HTERT RPE-1 (cell line): ENCODE results near the gene NTRK2.

Experiments
- in situ Hi-C: fragments of 300-500 bp; cut with MboI; formaldehyde crosslinking; loops from 4 replicates; pipeline ENCODE4 v1.14.3; 2020; ENCODE audit warnings: low sequenced_read_pairs

Gene NTRK2

GRCh38 chr9:84845956-84846900 lies 176.7 kb downstream of the NTRK2 start:
- in situ Hi-C loops: no loop called here

GRCh38 chr9:84846906-84847305 lies 177.4 kb downstream of the NTRK2 start:
- in situ Hi-C loops: no loop called here

- in situ Hi-C loops: no loop called here
Observed at GRCh38 chr9:84849049-84849448, 179.5 kb downstream of the NTRK2 start.

- in situ Hi-C loops: no loop called here
Observed at GRCh38 chr9:84850830-84851392, 181.4 kb downstream of the NTRK2 start.

GRCh38 chr9:84851935-84852585 lies 182.5 kb downstream of the NTRK2 start:
- in situ Hi-C loops: no loop called here

- in situ Hi-C loops: no loop called here
Observed at GRCh38 chr9:84852617-84853301, 183.2 kb downstream of the NTRK2 start.

- in situ Hi-C loops: no loop called here
Observed at GRCh38 chr9:84856181-84856632, 186.7 kb downstream of the NTRK2 start.

- in situ Hi-C loops: no loop called here
Observed at GRCh38 chr9:84857211-84857610, 187.7 kb downstream of the NTRK2 start.

- in situ Hi-C loops: no loop called here
Observed at GRCh38 chr9:84858364-84858763, 188.8 kb downstream of the NTRK2 start.

- in situ Hi-C loops: no loop called here
Observed at GRCh38 chr9:84860249-84861115, 191.0 kb downstream of the NTRK2 start.

GRCh38 chr9:84861455-84861854 lies 191.9 kb downstream of the NTRK2 start:
- in situ Hi-C loops: no loop called here

- in situ Hi-C loops: no loop called here
Observed at GRCh38 chr9:84862308-84862707, 192.8 kb downstream of the NTRK2 start.

- in situ Hi-C loops: no loop called here
Observed at GRCh38 chr9:84862810-84863287, 193.3 kb downstream of the NTRK2 start.

GRCh38 chr9:84863372-84863771 lies 193.8 kb downstream of the NTRK2 start:
- in situ Hi-C loops: no loop called here

- in situ Hi-C loops: no loop called here
Observed at GRCh38 chr9:84866396-84867175, 197.1 kb downstream of the NTRK2 start.

GRCh38 chr9:84867186-84867585 lies 197.7 kb downstream of the NTRK2 start:
- in situ Hi-C loops: no loop called here

GRCh38 chr9:84869091-84869490 lies 199.6 kb downstream of the NTRK2 start:
- in situ Hi-C loops: no loop called here

GRCh38 chr9:84871983-84872382 lies 202.5 kb downstream of the NTRK2 start:
- in situ Hi-C loops: no loop called here

GRCh38 chr9:84874022-84874421 lies 204.5 kb downstream of the NTRK2 start:
- in situ Hi-C loops: no loop called here
